Glutamatergic neuron (in vitro differentiated cells): ENCODE results near the gene CYP4X1. TPM values are rescaled to one million over a fixed set of nuclear protein-coding genes. Genes with fewer than 3 reads are reported as not detected.
"Not testable (repeated sequence)": the region's sequence is repeated elsewhere in the genome, so short reads cannot be mapped to it uniquely, and the experiment has no call there.

Experiments used
- DNase-seq: peaks from one replicate; pipeline ENCODE4 v3.0.0; 2022
- H3K27ac Mint-ChIP-seq: one replicate; pipeline ENCODE4 v1.8.0; 2020; ENCODE audit warnings: mild to moderate bottlenecking, mixed read lengths, inconsistent platforms; ENCODE audit not compliant: unreplicated experiment
- H3K27me3 Mint-ChIP-seq: one replicate; pipeline ENCODE4 v1.8.0; 2020; ENCODE audit warnings: mild to moderate bottlenecking, moderate library complexity, mixed read lengths, inconsistent platforms; ENCODE audit not compliant: unreplicated experiment
- H3K36me3 Mint-ChIP-seq: one replicate; pipeline ENCODE4 v1.8.0; 2020; ENCODE audit warnings: mild to moderate bottlenecking, mixed read lengths, inconsistent platforms; ENCODE audit not compliant: unreplicated experiment
- H3K4me1 Mint-ChIP-seq: one replicate; pipeline ENCODE4 v1.8.0; 2020; ENCODE audit warnings: mild to moderate bottlenecking, low read depth, mixed read lengths, inconsistent platforms; ENCODE audit not compliant: unreplicated experiment
- H3K4me3 Mint-ChIP-seq: one replicate; pipeline ENCODE4 v1.8.0; 2020; ENCODE audit warnings: mild to moderate bottlenecking, mixed read lengths, inconsistent platforms; ENCODE audit not compliant: unreplicated experiment
- H3K9me3 Mint-ChIP-seq: one replicate; pipeline ENCODE4 v1.8.0; 2020; ENCODE audit warnings: mild to moderate bottlenecking, moderate library complexity, mixed read lengths, inconsistent platforms; ENCODE audit not compliant: unreplicated experiment
- total RNA-seq: library from RNA; stranded (reverse); fragmentation: NEBNext Ultra II Directional; extraction: Animal tissue kit (Norgen Biotek cat#: 25700); gene quantifications from one replicate; pipeline ENCODE4 v1.2.1, GENCODE V29; 2021; ENCODE audit not compliant: unreplicated experiment
- TF ChIP-seq, protein P1 (sequence below): fragments of 200-600 bp; sonication (generic); IDR thresholded peaks from one replicate; pipeline ENCODE4 v1.5.0; 2021; ENCODE audit not compliant: partially characterized antibody, unreplicated experiment

The CYP4X1 gene
- total RNA-seq, 1 donor from 2014 or later: 0.81 TPM

- no peak overlapping the region for H3K4me3 Mint-ChIP-seq
- TF ChIP-seq, protein P1, sequence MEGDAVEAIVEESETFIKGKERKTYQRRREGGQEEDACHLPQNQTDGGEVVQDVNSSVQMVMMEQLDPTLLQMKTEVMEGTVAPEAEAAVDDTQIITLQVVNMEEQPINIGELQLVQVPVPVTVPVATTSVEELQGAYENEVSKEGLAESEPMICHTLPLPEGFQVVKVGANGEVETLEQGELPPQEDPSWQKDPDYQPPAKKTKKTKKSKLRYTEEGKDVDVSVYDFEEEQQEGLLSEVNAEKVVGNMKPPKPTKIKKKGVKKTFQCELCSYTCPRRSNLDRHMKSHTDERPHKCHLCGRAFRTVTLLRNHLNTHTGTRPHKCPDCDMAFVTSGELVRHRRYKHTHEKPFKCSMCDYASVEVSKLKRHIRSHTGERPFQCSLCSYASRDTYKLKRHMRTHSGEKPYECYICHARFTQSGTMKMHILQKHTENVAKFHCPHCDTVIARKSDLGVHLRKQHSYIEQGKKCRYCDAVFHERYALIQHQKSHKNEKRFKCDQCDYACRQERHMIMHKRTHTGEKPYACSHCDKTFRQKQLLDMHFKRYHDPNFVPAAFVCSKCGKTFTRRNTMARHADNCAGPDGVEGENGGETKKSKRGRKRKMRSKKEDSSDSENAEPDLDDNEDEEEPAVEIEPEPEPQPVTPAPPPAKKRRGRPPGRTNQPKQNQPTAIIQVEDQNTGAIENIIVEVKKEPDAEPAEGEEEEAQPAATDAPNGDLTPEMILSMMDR: no peak
- no peak for DNase-seq
- peaks cover 1% of the 10 kb centered on the region for H3K27me3 Mint-ChIP-seq
- H3K36me3 Mint-ChIP-seq: peaks cover 5% of the 10 kb centered on the region
- H3K9me3 Mint-ChIP-seq: peaks cover 3% of the 10 kb centered on the region
- no peak overlapping the region for H3K27ac Mint-ChIP-seq
- no peaks in the 10 kb centered on the region for H3K4me1 Mint-ChIP-seq
Observed at GRCh38 chr1:46991083-46991923, 32.2 kb upstream of the CYP4X1 start.

DNA sequence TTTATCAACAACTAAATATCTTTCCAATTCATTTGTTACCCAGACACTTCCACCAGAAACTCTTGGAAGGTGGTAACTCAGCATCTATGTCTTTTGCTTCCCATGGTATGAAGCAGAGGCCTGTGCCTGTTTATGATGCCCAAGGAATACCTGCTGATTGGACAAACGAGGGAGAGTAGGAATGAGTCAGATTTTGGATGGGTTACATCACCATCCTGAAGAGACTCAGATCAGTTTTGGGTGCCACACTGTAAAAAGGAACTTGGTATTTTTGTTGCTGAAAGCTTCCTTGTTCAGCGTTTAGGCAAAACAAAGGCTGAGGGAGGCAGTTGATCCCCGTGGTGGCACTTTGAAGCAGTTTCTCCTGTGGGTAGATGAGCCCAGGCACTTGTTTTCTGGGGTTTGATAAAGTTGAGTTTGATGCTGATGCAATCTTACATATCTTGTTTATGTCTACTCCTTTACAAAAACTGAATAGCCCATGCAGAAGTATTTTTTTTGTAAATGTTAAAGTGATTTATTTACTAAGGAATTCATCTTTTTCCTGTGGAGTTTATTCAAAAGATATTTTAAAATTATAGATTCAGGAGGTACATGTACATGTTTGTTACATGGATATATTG is 26.7 kb upstream of the CYP4X1 start:
- Mint-ChIP-seq H3K4me3 (no peak overlapping the region), H3K27ac (no peak overlapping the region), H3K36me3 (no peaks in the 10 kb centered on the region), H3K4me1 (no peaks in the 10 kb centered on the region), H3K9me3 (peaks cover 5% of the 10 kb centered on the region), H3K27me3 (peaks cover 2% of the 10 kb centered on the region)
- TF ChIP-seq, protein P1: no peak
- DNase-seq: no peak

DNA sequence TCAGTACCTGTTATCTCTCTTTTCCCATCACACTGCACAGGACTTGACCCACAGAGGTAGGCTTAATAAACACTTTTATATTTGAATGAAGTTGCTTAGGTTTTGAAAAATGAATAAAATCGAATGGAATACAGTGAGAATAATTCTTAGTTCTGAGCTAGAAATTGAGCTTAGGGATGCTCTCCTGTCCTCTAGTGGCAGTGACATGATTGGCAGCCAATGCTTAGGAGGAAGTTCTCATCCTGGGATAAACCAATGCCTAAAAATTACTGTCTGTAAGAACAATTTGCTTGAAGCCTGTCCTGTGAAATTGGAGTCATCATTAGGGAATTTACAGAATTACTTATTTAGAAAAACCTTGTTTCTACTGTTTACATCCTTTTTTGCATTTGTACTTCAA is 21.3 kb upstream of the CYP4X1 start:
- peaks cover 10% of the 10 kb centered on the region for H3K9me3 Mint-ChIP-seq
- no peaks in the 10 kb centered on the region for H3K4me1 Mint-ChIP-seq
- no peak overlapping the region for H3K4me3 Mint-ChIP-seq
- peaks cover 2% of the 10 kb centered on the region for H3K27me3 Mint-ChIP-seq
- peaks cover 8% of the 10 kb centered on the region for H3K36me3 Mint-ChIP-seq
- TF ChIP-seq, protein P1: no peak
- DNase-seq: no peak
- no peak overlapping the region for H3K27ac Mint-ChIP-seq

- TF ChIP-seq, protein P1: no peak
- peaks cover 2% of the 10 kb centered on the region for H3K27me3 Mint-ChIP-seq
- H3K4me3 Mint-ChIP-seq: no peak overlapping the region
- H3K36me3 Mint-ChIP-seq: peaks cover 8% of the 10 kb centered on the region
- no peaks in the 10 kb centered on the region for H3K4me1 Mint-ChIP-seq
- no peak overlapping the region for H3K27ac Mint-ChIP-seq
- DNase-seq: no peak
- peaks cover 10% of the 10 kb centered on the region for H3K9me3 Mint-ChIP-seq
Observed at GRCh38 chr1:47003896-47004403, 19.5 kb upstream of the CYP4X1 start.

DNA sequence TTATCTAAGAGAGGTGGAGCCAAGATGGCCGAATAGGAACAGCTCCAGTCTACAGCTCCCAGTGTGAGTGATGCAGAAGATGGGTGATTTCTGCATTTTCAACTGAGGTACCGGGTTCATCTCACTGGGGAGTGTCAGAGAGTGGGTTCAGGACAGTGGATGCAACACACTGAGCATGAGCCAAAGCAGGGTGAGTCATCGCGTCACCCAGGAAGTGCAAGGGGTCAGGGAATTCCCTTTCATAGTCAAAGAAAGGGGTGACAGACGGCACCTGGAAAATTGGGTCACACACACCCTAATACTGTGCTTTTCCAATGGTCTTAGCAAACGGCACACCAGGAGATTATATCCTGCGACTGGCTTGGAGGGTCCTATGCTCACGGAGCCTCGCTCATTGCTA is 17.0 kb upstream of the CYP4X1 start:
- not testable (repeated sequence) for H3K4me1 Mint-ChIP-seq, DNase-seq, H3K9me3 Mint-ChIP-seq, H3K27me3 Mint-ChIP-seq, H3K4me3 Mint-ChIP-seq, H3K36me3 Mint-ChIP-seq, H3K27ac Mint-ChIP-seq
